ENCODE measurements around the gene LRFN2. TPM values are rescaled to one million over a fixed set of nuclear protein-coding genes. Genes with fewer than 3 reads are reported as not detected.

Gene LRFN2
- polyA plus RNA-seq, 1 of the 3 experiments (the other 2 are of a cell fraction), result 0.02 TPM

- POLR2A ChIA-PET, result no interaction called here
- CTCF ChIA-PET, result no interaction called here
These were observed 218.1 kb downstream of the LRFN2 start for GRCh38 chr6:40369042-40369441.

DNA sequence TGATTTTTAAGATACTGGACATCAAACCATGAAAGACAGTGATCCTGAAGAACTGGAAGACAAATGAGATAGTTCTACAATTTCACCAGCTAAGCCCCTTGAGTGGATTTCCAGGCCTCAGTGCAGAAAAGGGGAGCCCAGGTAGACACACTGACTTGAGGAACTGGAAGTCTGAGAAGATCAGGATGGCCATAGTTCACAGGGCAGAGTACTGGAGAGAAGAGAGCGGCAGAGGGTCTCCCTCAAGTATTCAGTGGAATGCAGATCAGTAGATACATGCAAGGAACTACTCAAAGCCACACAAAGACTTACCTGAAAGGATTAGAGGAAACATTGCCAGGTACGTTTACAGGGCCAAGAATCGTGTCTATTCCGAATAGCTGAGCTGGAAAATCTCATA, 224.3 kb downstream of the LRFN2 start:
- no peak overlapping the region for H3K27ac ChIP-seq (ENCODE audit: low read depth in 2 of 2, low read length in 1 of 2)
- no peaks in the 10 kb centered on the region; a peak in 1 of 4 replicates for H3K4me1 ChIP-seq (ENCODE audit: control insufficient read depth in 1 of 2, insufficient read depth in 2 of 2, low read depth in 1 of 2, low read length in 1 of 2)
- no peaks in the 10 kb centered on the region for H3K9me3 ChIP-seq
- no peaks in the 10 kb centered on the region for H4K20me1 ChIP-seq (ENCODE audit: insufficient read depth)
- no peaks in the 10 kb centered on the region for H3F3A ChIP-seq (replicated peaks; ENCODE audit: insufficient read depth)
- WGBS (ENCODE audit: low lambda C conversion rate), result 21% methylated on average over 4 of the region's 4 CpGs
- no peak overlapping the region for H2AFZ ChIP-seq (ENCODE audit: low read depth)
- ChIA-PET POLR2A (no interaction called here), CTCF (interaction anchor here (0.7 kb wide), 1 partner anchor 1060 kb away, joined by 3 read pairs; no protein-coding TSS in a partner anchor)
- H3K4me2 ChIP-seq, result no peak overlapping the region
- no peak overlapping the region for H3K4me3 ChIP-seq (ENCODE audit: low read depth in 2 of 2, low read length in 1 of 2)
- TF ChIP-seq, protein P1, sequence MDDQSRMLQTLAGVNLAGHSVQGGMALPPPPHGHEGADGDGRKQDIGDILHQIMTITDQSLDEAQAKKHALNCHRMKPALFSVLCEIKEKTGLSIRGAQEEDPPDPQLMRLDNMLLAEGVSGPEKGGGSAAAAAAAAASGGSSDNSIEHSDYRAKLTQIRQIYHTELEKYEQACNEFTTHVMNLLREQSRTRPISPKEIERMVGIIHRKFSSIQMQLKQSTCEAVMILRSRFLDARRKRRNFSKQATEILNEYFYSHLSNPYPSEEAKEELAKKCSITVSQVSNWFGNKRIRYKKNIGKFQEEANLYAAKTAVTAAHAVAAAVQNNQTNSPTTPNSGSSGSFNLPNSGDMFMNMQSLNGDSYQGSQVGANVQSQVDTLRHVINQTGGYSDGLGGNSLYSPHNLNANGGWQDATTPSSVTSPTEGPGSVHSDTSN (IDR thresholded peaks at IDR 0.05), result no peak
- TF ChIP-seq FOXJ3 (CRISPR knock-in tag; IDR thresholded peaks at IDR 0.05) (no peak), MEF2A (IDR thresholded peaks at IDR 0.05; ENCODE audit: borderline replicate concordance, low read depth) (no peak), GABPA (IDR thresholded peaks at IDR 0.05; ENCODE audit: low read depth) (no peak), USF2 (IDR thresholded peaks at IDR 0.05; ENCODE audit: borderline replicate concordance, low read depth, low read length) (no peak)
- TF ChIP-seq, protein P2, sequence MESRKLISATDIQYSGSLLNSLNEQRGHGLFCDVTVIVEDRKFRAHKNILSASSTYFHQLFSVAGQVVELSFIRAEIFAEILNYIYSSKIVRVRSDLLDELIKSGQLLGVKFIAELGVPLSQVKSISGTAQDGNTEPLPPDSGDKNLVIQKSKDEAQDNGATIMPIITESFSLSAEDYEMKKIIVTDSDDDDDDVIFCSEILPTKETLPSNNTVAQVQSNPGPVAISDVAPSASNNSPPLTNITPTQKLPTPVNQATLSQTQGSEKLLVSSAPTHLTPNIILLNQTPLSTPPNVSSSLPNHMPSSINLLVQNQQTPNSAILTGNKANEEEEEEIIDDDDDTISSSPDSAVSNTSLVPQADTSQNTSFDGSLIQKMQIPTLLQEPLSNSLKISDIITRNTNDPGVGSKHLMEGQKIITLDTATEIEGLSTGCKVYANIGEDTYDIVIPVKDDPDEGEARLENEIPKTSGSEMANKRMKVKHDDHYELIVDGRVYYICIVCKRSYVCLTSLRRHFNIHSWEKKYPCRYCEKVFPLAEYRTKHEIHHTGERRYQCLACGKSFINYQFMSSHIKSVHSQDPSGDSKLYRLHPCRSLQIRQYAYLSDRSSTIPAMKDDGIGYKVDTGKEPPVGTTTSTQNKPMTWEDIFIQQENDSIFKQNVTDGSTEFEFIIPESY (IDR thresholded peaks at IDR 0.05; ENCODE audit: borderline replicate concordance, low read depth), result no peak
- no peak overlapping the region for H3K9ac ChIP-seq
- H3K27me3 ChIP-seq (ENCODE audit: insufficient read depth), result no peaks in the 10 kb centered on the region
- no peaks in the 10 kb centered on the region for H3K36me3 ChIP-seq (replicated peaks in 1 of 2; ENCODE audit: control insufficient read depth in 1 of 2, insufficient read depth in 2 of 2, low read length in 1 of 2)
- H3K9me2 ChIP-seq, result no peaks in the 10 kb centered on the region
- no peak for DNase-seq
- H3K79me2 ChIP-seq (ENCODE audit: insufficient read depth), result no peaks in the 10 kb centered on the region

More at GRCh38 chr6:40369042-40369441, 218.1 kb downstream of the LRFN2 start:
- Histone ChIP-seq H3K27ac (ENCODE audit: low read depth in 2 of 2, low read length in 1 of 2) (no peak overlapping the region), H3K36me3 (replicated peaks in 1 of 2; ENCODE audit: control insufficient read depth in 1 of 2, insufficient read depth in 2 of 2, low read length in 1 of 2) (no peaks in the 10 kb centered on the region), H3K9ac (no peak overlapping the region), H3K4me3 (ENCODE audit: low read depth in 2 of 2, low read length in 1 of 2) (no peak overlapping the region), H3K9me3 (no peaks in the 10 kb centered on the region), H4K20me1 (ENCODE audit: insufficient read depth) (no peaks in the 10 kb centered on the region), H2AFZ (ENCODE audit: low read depth) (no peak overlapping the region), H3F3A (replicated peaks; ENCODE audit: insufficient read depth) (no peaks in the 10 kb centered on the region), H3K4me2 (no peak overlapping the region), H3K4me1 (ENCODE audit: control insufficient read depth in 1 of 2, insufficient read depth in 2 of 2, low read depth in 1 of 2, low read length in 1 of 2) (no peaks in the 10 kb centered on the region; a peak in 1 of 4 replicates), H3K9me2 (no peaks in the 10 kb centered on the region), H3K79me2 (ENCODE audit: insufficient read depth) (no peaks in the 10 kb centered on the region), H3K27me3 (ENCODE audit: insufficient read depth) (no peaks in the 10 kb centered on the region)
- no peak for DNase-seq
- no peak for TF ChIP-seq TEAD4 (IDR thresholded peaks at IDR 0.05; ENCODE audit: borderline replicate concordance, insufficient read depth)
- WGBS (ENCODE audit: low lambda C conversion rate), result 40% methylated on average over 2 of the region's 2 CpGs
